Measurements from ENCODE around the gene IL5RA. TPM values are rescaled to one million over a fixed set of nuclear protein-coding genes. Genes with fewer than 3 reads are reported as not detected.

The IL5RA gene, protein sequence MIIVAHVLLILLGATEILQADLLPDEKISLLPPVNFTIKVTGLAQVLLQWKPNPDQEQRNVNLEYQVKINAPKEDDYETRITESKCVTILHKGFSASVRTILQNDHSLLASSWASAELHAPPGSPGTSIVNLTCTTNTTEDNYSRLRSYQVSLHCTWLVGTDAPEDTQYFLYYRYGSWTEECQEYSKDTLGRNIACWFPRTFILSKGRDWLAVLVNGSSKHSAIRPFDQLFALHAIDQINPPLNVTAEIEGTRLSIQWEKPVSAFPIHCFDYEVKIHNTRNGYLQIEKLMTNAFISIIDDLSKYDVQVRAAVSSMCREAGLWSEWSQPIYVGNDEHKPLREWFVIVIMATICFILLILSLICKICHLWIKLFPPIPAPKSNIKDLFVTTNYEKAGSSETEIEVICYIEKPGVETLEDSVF
- total RNA-seq (1 to 10 TPM in 2 of 5 experiments, not detected in 3; 1.1 to 8.7 TPM), polyA plus RNA-seq (not detected), total RNA-seq (0.67 reads per million)

DNA sequence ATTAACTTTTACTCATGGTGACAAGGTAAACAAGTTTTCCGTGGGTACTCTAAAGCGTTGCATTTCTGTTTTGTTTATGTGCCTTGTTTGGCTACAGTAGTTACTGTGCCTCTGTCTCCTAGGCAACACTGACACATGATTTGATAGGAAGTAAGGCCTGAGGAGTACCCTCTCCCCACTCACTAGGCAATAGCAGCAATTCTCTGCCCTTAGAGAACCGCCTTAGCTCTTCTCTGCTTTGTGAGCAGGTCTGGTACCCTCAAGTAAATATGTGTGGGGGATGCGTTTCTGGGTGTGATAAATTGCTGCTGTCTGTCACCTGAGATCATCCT, at the start of gene IL5RA:
TSS of gene IL5RA (minus strand) at position 76 of the 332 bp plus-strand sequence. CDS start 5,390 bp downstream, outside the sequence.
- POLR2A ChIA-PET, result no interaction called here
- intact Hi-C loops (cut with micrococcal nuclease), result no loop called here

GRCh38 chr3:3157484-3157883, 47.3 kb upstream of the IL5RA start:
- H3K27ac Mint-ChIP-seq, result peak overlapping the region in 8 of 9 donors; percentile 69 to 90 (median 86)
- ChIA-PET CTCF (interaction anchor here (1.1 to 1.5 kb wide), 2 partner anchors 14 to 43 kb away, joined by 3 to 4 read pairs; no protein-coding TSS in a partner anchor), POLR2A (interaction anchor here (0.6 to 1.0 kb wide), 2 partner anchors 28 to 30 kb away, joined by 3 to 4 read pairs; no protein-coding TSS in a partner anchor)
- H3K27ac ChIP-seq (ENCODE audit: low read depth, low read length), result no peak overlapping the region
- peaks cover 13 to 85% (median 38%) of the 10 kb centered on the region in 3 experiments for H3K36me3 ChIP-seq (ENCODE audit: control insufficient read depth in 2 of 3, insufficient read depth in 3 of 3, low read length in 3 of 3)
- H3K9me3 ChIP-seq (ENCODE audit: control insufficient read depth in 2 of 3, low read length in 3 of 3), result no peaks in the 10 kb centered on the region
- H3K4me3 ChIP-seq (ENCODE audit: low read length), result no peak overlapping the region
- H3K27me3 Mint-ChIP-seq, result no peaks in the 10 kb centered on the region
- H3K4me1 Mint-ChIP-seq, result peaks cover 7 to 89% (median 65%) of the 10 kb centered on the region in 7 donors
- peaks cover 8 to 51% (median 42%) of the 10 kb centered on the region in 5 donors for H3K36me3 Mint-ChIP-seq
- H3K4me1 ChIP-seq (ENCODE audit: control insufficient read depth in 2 of 2, insufficient read depth in 2 of 2, low read length in 2 of 2), result peaks cover 0 to 4% of the 10 kb centered on the region in 2 donors
- DNase-seq (no peak), ATAC-seq (peak; percentile 22)
- no peaks in the 10 kb centered on the region for H3K27me3 ChIP-seq (ENCODE audit: control insufficient read depth in 2 of 2, insufficient read depth in 2 of 2, low read length in 2 of 2)
- no peaks in the 10 kb centered on the region for H3K9me3 Mint-ChIP-seq
- intact Hi-C loops (cut with micrococcal nuclease), result no loop called here
- peak overlapping the region in 2 of 10 donors; percentile 10 to 28 for H3K4me3 Mint-ChIP-seq

More for the DNA sequence above, at the start of gene IL5RA:
- CTCF ChIA-PET, result no interaction called here
- Histone ChIP-seq H3K36me3 (ENCODE audit: control insufficient read depth in 2 of 3, insufficient read depth in 3 of 3, low read length in 3 of 3) (no peaks in the 10 kb centered on the region), H3K27me3 (ENCODE audit: control insufficient read depth in 2 of 2, insufficient read depth in 2 of 2, low read length in 2 of 2) (no peaks in the 10 kb centered on the region), H3K4me3 (ENCODE audit: low read length) (no peak within 1 kb of the TSS), H3K4me1 (ENCODE audit: control insufficient read depth in 2 of 2, insufficient read depth in 2 of 2, low read length in 2 of 2) (no peaks in the 10 kb centered on the region), H3K9me3 (ENCODE audit: control insufficient read depth in 2 of 3, low read length in 3 of 3) (no peaks in the 10 kb centered on the region), H3K27ac (ENCODE audit: low read depth, low read length) (no peak within 1 kb of the TSS)
- peak within 1 kb of the TSS in 2 of 9 donors; percentile 38 to 48 for H3K27ac Mint-ChIP-seq
- H3K9me3 Mint-ChIP-seq, result peaks cover 0 to 1% (median 0%) of the 10 kb centered on the region in 11 donors
- H3K4me1 Mint-ChIP-seq, result peaks cover 0 to 3% (median 0%) of the 10 kb centered on the region in 7 donors
- DNase-seq (no peak), ATAC-seq (peak; percentile 91)
- H3K36me3 Mint-ChIP-seq, result no peaks in the 10 kb centered on the region
- peaks cover 0 to 19% (median 4%) of the 10 kb centered on the region in 5 donors for H3K27me3 Mint-ChIP-seq
- peak within 1 kb of the TSS in 2 of 10 donors; percentile 6 to 44 for H3K4me3 Mint-ChIP-seq

GRCh38 chr3:3154879-3155610, 44.9 kb upstream of the IL5RA start:
- CTCF ChIA-PET, result no interaction called here
- intact Hi-C loops (cut with micrococcal nuclease), result loop anchor here in 1 of 2 donors (1.0 kb wide), 1 partner anchor 9 kb away; no protein-coding TSS in a partner anchor
- Mint-ChIP-seq H3K4me3 (no peak overlapping the region), H3K27ac (peak overlapping the region; percentile 15 to 89 (median 76)), H3K4me1 (peaks cover 10 to 86% (median 55%) of the 10 kb centered on the region in 7 donors), H3K9me3 (no peaks in the 10 kb centered on the region), H3K27me3 (no peaks in the 10 kb centered on the region), H3K36me3 (peaks cover 6 to 54% (median 39%) of the 10 kb centered on the region in 5 donors)
- H3K36me3 ChIP-seq (ENCODE audit: control insufficient read depth in 2 of 3, insufficient read depth in 3 of 3, low read length in 3 of 3), result peaks cover 10 to 83% (median 40%) of the 10 kb centered on the region in 3 experiments
- no peak for DNase-seq
- H3K4me3 ChIP-seq (ENCODE audit: low read length), result no peak overlapping the region
- H3K27ac ChIP-seq (ENCODE audit: low read depth, low read length), result peak overlapping the region; percentile 37
- no peak for ATAC-seq
- no peaks in the 10 kb centered on the region for H3K9me3 ChIP-seq (ENCODE audit: control insufficient read depth in 2 of 3, low read length in 3 of 3)
- POLR2A ChIA-PET, result interaction anchor here (0.7 to 1.8 kb wide), 2 partner anchors 9 to 20 kb away, joined by 3 to 6 read pairs; no protein-coding TSS in a partner anchor
- H3K4me1 ChIP-seq (ENCODE audit: control insufficient read depth in 2 of 2, insufficient read depth in 2 of 2, low read length in 2 of 2), result peaks cover 4 to 7% of the 10 kb centered on the region in 2 donors
- no peaks in the 10 kb centered on the region for H3K27me3 ChIP-seq (ENCODE audit: control insufficient read depth in 2 of 2, insufficient read depth in 2 of 2, low read length in 2 of 2)

DNA sequence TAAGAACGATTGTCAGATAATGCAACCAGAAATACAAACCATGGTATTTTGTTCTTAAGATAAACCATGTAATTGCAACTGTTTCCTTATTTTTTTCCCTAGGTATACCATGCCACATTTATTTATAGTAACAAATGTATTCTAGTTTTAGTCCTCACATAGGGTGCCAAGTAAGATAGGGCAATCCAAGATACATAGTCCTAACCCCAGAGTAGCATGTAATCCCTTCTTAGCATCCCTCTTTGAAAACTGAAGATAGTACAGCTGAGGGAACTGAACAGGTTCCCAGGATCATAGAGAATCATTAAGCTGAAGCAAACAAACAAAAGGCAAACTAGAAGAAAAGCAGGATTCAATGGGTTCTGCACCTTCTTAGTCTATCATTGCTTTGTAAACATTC, 41.3 kb upstream of the IL5RA start:
- DNase-seq (no peak), ATAC-seq (no peak)
- no peaks in the 10 kb centered on the region for H3K27me3 ChIP-seq (ENCODE audit: control insufficient read depth in 2 of 2, insufficient read depth in 2 of 2, low read length in 2 of 2)
- ChIA-PET POLR2A (interaction anchor here (1.5 to 1.6 kb wide), 2 partner anchors 21 to 26 kb away, joined by 4 to 5 read pairs; no protein-coding TSS in a partner anchor), CTCF (interaction anchor here (0.6 kb wide), 1 partner anchor 29 kb away, joined by 3 read pairs; no protein-coding TSS in a partner anchor)
- H3K4me1 Mint-ChIP-seq, result peaks cover 7 to 63% (median 33%) of the 10 kb centered on the region in 7 donors
- H3K27me3 Mint-ChIP-seq, result no peaks in the 10 kb centered on the region
- peak overlapping the region in 5 of 9 donors; percentile 13 to 77 (median 60) for H3K27ac Mint-ChIP-seq
- H3K4me1 ChIP-seq (ENCODE audit: control insufficient read depth in 2 of 2, insufficient read depth in 2 of 2, low read length in 2 of 2), result peaks cover 0 to 8% of the 10 kb centered on the region in 2 donors
- intact Hi-C loops (cut with micrococcal nuclease), result loop anchor here in 1 of 2 donors (2.0 kb wide), 1 partner anchor 19 kb away; no protein-coding TSS in a partner anchor
- H3K4me3 ChIP-seq (ENCODE audit: low read length), result no peak overlapping the region
- peaks cover 0 to 50% (median 34%) of the 10 kb centered on the region in 5 donors for H3K36me3 Mint-ChIP-seq
- H3K27ac ChIP-seq (ENCODE audit: low read depth, low read length), result peak overlapping the region; percentile 47
- H3K9me3 ChIP-seq (ENCODE audit: control insufficient read depth in 2 of 3, low read length in 3 of 3), result no peaks in the 10 kb centered on the region
- peaks cover 15 to 76% (median 38%) of the 10 kb centered on the region in 3 experiments for H3K36me3 ChIP-seq (ENCODE audit: control insufficient read depth in 2 of 3, insufficient read depth in 3 of 3, low read length in 3 of 3)
- H3K4me3 Mint-ChIP-seq, result no peak overlapping the region
- H3K9me3 Mint-ChIP-seq, result no peaks in the 10 kb centered on the region

DNA sequence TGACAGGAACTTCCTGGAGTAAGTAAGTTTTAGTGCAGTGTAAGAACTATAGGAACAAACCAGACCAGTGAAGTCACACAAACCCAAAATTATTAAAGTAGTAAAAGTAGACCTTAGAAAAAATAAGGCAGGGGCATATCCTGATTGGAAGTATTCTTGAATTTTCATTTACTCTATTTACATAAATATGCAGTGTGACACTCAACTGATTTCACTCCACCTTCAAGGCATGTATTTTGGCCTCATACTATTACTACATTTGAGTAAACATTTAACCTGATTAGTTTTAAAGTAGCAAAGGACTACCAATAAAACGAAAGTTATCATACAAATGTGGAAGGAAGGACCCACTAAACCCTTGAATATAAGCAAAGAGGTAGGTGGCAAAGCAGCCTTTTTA, 39.4 kb upstream of the IL5RA start:
- intact Hi-C loops (cut with micrococcal nuclease), result no loop called here
- no peak overlapping the region for H3K4me3 ChIP-seq (ENCODE audit: low read length)
- H3K4me1 ChIP-seq (ENCODE audit: control insufficient read depth in 2 of 2, insufficient read depth in 2 of 2, low read length in 2 of 2), result peaks cover 0 to 8% of the 10 kb centered on the region in 2 donors
- peaks cover 15 to 78% (median 39%) of the 10 kb centered on the region in 3 experiments for H3K36me3 ChIP-seq (ENCODE audit: control insufficient read depth in 2 of 3, insufficient read depth in 3 of 3, low read length in 3 of 3)
- Mint-ChIP-seq H3K27me3 (no peaks in the 10 kb centered on the region), H3K27ac (peak overlapping the region in 8 of 9 donors; percentile 38 to 81 (median 64)), H3K9me3 (no peaks in the 10 kb centered on the region), H3K4me1 (peaks cover 0 to 49% (median 23%) of the 10 kb centered on the region in 7 donors), H3K4me3 (no peak overlapping the region), H3K36me3 (peaks cover 0 to 57% (median 33%) of the 10 kb centered on the region in 5 donors)
- no peaks in the 10 kb centered on the region for H3K27me3 ChIP-seq (ENCODE audit: control insufficient read depth in 2 of 2, insufficient read depth in 2 of 2, low read length in 2 of 2)
- DNase-seq (no peak), ATAC-seq (no peak)
- ChIA-PET POLR2A (interaction anchor here (1.2 kb wide), 1 partner anchor 8 kb away, joined by 3 read pairs; no protein-coding TSS in a partner anchor), CTCF (no interaction called here)
- peak overlapping the region; percentile 37 for H3K27ac ChIP-seq (ENCODE audit: low read depth, low read length)
- no peaks in the 10 kb centered on the region for H3K9me3 ChIP-seq (ENCODE audit: control insufficient read depth in 2 of 3, low read length in 3 of 3)

DNA sequence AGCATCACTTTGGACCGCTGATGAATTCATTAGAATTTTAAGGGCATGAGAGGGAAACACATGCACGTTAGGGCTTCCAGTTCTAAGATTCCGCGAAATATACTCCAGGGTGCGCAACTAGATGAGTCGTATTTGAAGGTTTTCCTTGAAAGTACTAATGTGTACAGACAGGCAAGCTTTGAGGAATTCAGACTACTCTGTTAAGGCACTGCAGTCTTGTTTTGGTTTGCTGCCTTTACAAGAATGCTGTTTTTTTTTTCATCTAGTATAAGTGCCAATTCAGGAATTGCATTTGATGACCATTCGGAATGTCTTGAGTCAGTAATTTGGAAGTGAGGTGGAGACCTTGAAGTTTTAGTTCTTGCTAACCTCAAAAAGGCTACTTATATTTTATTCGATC, 35.7 kb upstream of the IL5RA start:
- peaks cover 0 to 55% (median 26%) of the 10 kb centered on the region in 5 donors for H3K36me3 Mint-ChIP-seq
- Histone ChIP-seq H3K4me3 (ENCODE audit: low read length) (no peak overlapping the region), H3K27ac (ENCODE audit: low read depth, low read length) (no peak overlapping the region), H3K9me3 (ENCODE audit: control insufficient read depth in 2 of 3, low read length in 3 of 3) (no peaks in the 10 kb centered on the region), H3K36me3 (ENCODE audit: control insufficient read depth in 2 of 3, insufficient read depth in 3 of 3, low read length in 3 of 3) (peaks cover 6 to 79% (median 17%) of the 10 kb centered on the region in 3 experiments), H3K27me3 (ENCODE audit: control insufficient read depth in 2 of 2, insufficient read depth in 2 of 2, low read length in 2 of 2) (no peaks in the 10 kb centered on the region), H3K4me1 (ENCODE audit: control insufficient read depth in 2 of 2, insufficient read depth in 2 of 2, low read length in 2 of 2) (peaks cover 0 to 8% of the 10 kb centered on the region in 2 donors)
- ATAC-seq, result no peak
- no peak overlapping the region for H3K4me3 Mint-ChIP-seq
- H3K4me1 Mint-ChIP-seq, result peaks cover 6 to 25% (median 19%) of the 10 kb centered on the region in 7 donors
- no peak for DNase-seq
- H3K9me3 Mint-ChIP-seq, result no peaks in the 10 kb centered on the region
- intact Hi-C loops (cut with micrococcal nuclease), result loop anchor here in 1 of 2 donors (1.0 kb wide), 1 partner anchor 9 kb away; no protein-coding TSS in a partner anchor
- POLR2A ChIA-PET, result interaction anchor here (0.6 kb wide), 1 partner anchor 1160 kb away, joined by 6 read pairs; no protein-coding TSS in a partner anchor
- H3K27me3 Mint-ChIP-seq, result no peaks in the 10 kb centered on the region
- CTCF ChIA-PET, result no interaction called here
- H3K27ac Mint-ChIP-seq, result peak overlapping the region in 3 of 9 donors; percentile 27 to 77 (median 54)
